ENCODE results near the gene AFF1. TPM values are rescaled to one million over a fixed set of nuclear protein-coding genes. Genes with fewer than 3 reads are reported as not detected.

AFF1 gene
- total RNA-seq, 2 donors from 2014 or later, result 42.8 to 57.0 TPM

DNA sequence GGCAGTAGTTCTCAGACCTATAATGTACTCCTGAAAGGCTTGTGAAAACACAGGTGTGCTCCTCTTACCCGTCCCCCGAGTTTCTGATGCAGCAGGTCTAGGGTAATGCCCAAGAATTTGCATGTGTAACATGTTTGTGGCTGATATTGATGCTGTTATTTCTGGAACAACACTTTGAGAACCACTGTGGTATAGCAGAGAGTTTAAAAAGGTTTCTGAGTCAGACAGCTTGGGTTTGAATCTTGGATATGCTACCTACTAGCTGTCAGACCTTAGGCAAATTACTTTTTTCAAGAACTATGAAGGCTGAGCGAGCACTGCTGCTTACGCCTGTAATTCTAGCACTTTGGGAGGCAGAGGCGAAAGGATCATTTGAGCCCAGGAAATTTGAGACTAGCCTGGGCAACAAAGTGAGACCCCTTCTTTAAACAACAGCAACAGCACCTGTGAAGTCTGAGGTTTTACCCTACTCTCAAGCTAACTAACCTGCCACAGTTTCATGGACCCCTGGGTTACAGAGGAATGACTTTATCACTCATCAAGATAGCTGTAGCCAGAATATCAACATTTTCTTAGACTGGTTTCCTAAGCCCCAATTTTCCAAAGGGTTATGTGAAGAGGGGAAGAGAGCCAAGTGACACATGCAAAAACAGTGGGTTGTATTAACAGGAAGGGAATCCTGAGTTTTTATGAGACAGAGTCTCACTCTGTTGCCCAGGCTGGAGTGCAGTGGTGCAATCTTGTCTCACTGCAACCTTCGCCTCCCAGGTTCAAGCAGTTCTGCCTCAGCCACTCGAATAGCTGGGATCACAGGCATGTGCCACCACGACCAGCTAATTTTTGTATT lies 5.1 kb downstream of the AFF1 start:
- peaks cover 82% of the 10 kb centered on the region for H3K4me1 ChIP-seq
- intact Hi-C loops (cut with DNase I), result loop anchor here (10.0 kb wide), 1 partner anchor 55 kb away; no protein-coding TSS in a partner anchor
- H3K27me3 ChIP-seq, result no peaks in the 10 kb centered on the region
- no peak overlapping the region for H3K4me3 ChIP-seq
- H3K36me3 ChIP-seq (replicated peaks in 1 of 2; ENCODE audit: insufficient read depth in 1 of 2, low read depth in 2 of 2), result no peaks in the 10 kb centered on the region
- H3K27ac ChIP-seq, result peak overlapping the region; percentile 53 to 99 (median 74)
- ATAC-seq (no peak), DNase-seq (peak in 1 of 4 donors; percentile 12)
- no peaks in the 10 kb centered on the region for H3K9me3 ChIP-seq
- 32 to 51% methylated on average over 8 of the region's 8 CpGs for WGBS, 2 donors
- no peak for TF ChIP-seq POLR2A (IDR thresholded peaks at IDR 0.05)
- no peak for TF ChIP-seq CTCF (IDR thresholded peaks at IDR 0.05)

- intact Hi-C loops (cut with DNase I), result loop anchor here (10.0 kb wide), 1 partner anchor 54 kb away; no protein-coding TSS in a partner anchor
- Histone ChIP-seq H3K4me3 (no peak overlapping the region), H3K27me3 (no peaks in the 10 kb centered on the region), H3K36me3 (replicated peaks in 1 of 2; ENCODE audit: insufficient read depth in 1 of 2, low read depth in 2 of 2) (no peaks in the 10 kb centered on the region), H3K27ac (peak overlapping the region; percentile 26 to 99 (median 74)), H3K4me1 (peaks cover 88% of the 10 kb centered on the region), H3K9me3 (no peaks in the 10 kb centered on the region)
- no peak for DNase-seq
- TF ChIP-seq CTCF (IDR thresholded peaks at IDR 0.05), result no peak
- no peak for TF ChIP-seq POLR2A (IDR thresholded peaks at IDR 0.05)
- no peak for ATAC-seq
- 73 to 77% methylated on average over 15 of the region's 15 CpGs for WGBS, 2 donors
Measured at GRCh38 chr4:86940920-86941460, 6.2 kb downstream of the AFF1 start.

GRCh38 chr4:86942185-86942666 lies 7.4 kb downstream of the AFF1 start:
- ATAC-seq, result peak; percentile 58
- intact Hi-C loops (cut with DNase I), result loop anchor here (10.0 kb wide), 1 partner anchor 53 kb away; no protein-coding TSS in a partner anchor

GRCh38 chr4:86944964-86945781 lies 10.4 kb downstream of the AFF1 start:
- H3K36me3 ChIP-seq (replicated peaks in 1 of 2; ENCODE audit: insufficient read depth in 1 of 2, low read depth in 2 of 2), result no peaks in the 10 kb centered on the region
- no peak overlapping the region for H3K27ac ChIP-seq
- H3K27me3 ChIP-seq, result no peaks in the 10 kb centered on the region
- H3K4me1 ChIP-seq, result peaks cover 52% of the 10 kb centered on the region
- no peak overlapping the region for H3K4me3 ChIP-seq
- H3K9me3 ChIP-seq, result no peaks in the 10 kb centered on the region
- intact Hi-C loops (cut with DNase I), result loop anchor here (10.0 kb wide), 1 partner anchor 50 kb away; no protein-coding TSS in a partner anchor
- no peak for TF ChIP-seq CTCF (IDR thresholded peaks at IDR 0.05)
- no peak for TF ChIP-seq POLR2A (IDR thresholded peaks at IDR 0.05)
- DNase-seq (no peak), ATAC-seq (no peak)

More at GRCh38 chr4:86942185-86942666, 7.4 kb downstream of the AFF1 start:
- Histone ChIP-seq H3K4me3 (no peak overlapping the region), H3K9me3 (no peaks in the 10 kb centered on the region), H3K36me3 (replicated peaks in 1 of 2; ENCODE audit: insufficient read depth in 1 of 2, low read depth in 2 of 2) (no peaks in the 10 kb centered on the region), H3K27ac (peak overlapping the region; percentile 56 to 99 (median 74)), H3K4me1 (peaks cover 81% of the 10 kb centered on the region), H3K27me3 (no peaks in the 10 kb centered on the region)
- DNase-seq, result no peak
- no peak for TF ChIP-seq POLR2A (IDR thresholded peaks at IDR 0.05)
- no peak for TF ChIP-seq CTCF (IDR thresholded peaks at IDR 0.05)
- 53 to 72% methylated on average over 1 of the region's 1 CpG for WGBS, 2 donors
